Prostate gland (tissue), 2 donors: ENCODE results near the gene CABLES2. TPM values are rescaled to one million over a fixed set of nuclear protein-coding genes. Genes with fewer than 3 reads are reported as not detected.

ENCODE experiments used
- DNase-seq: peaks from one replicate; pipeline ENCODE4 v3.0.0-alpha.2; 2019; ENCODE audit warnings: low spot score
- H3K27ac ChIP-seq, 2 donors: fragments of 200-600 bp; sonication (generic); 2 replicates each; pipeline ENCODE4 v1.5.1; 2017 to 2019
- H3K27me3 ChIP-seq: fragments of 200-600 bp; sonication (generic); replicated peaks from 2 replicates; pipeline ENCODE4 v1.5.1; 2019; ENCODE audit not compliant: insufficient read depth
- H3K36me3 ChIP-seq, 2 donors: fragments of 200-600 bp; sonication (generic); 1 replicate in 1 of 2; 2 replicates in 1 of 2; pipeline versions ENCODE4 v1.5.1 to v1.8.1; 2017 to 2019
- H3K4me1 ChIP-seq: fragments of 200-600 bp; sonication (generic); replicated peaks from 2 replicates; pipeline ENCODE4 v1.5.1; 2019
- H3K4me3 ChIP-seq, 2 donors: fragments of 200-600 bp; sonication (generic); 2 replicates each; pipeline ENCODE4 v1.5.1; 2017 to 2019
- H3K9me3 ChIP-seq: fragments of 200-600 bp; sonication (generic); 2 replicates; pipeline ENCODE4 v1.5.1; 2017
- CTCF ChIP-seq, 4 experiments: fragments of 200-600 bp in 2 of 4; fragments of 450-650 bp in 2 of 4; sonication (generic) in 2 of 4; IDR thresholded peaks; 1 replicate in 3 of 4; 2 replicates in 1 of 4; pipeline ENCODE4 v1.5.1; 2016 to 2019; ENCODE audit warnings: antibody characterized with exemption in 4 of 4, mild to moderate bottlenecking in 2 of 4, moderate library complexity in 2 of 4
- POLR2A ChIP-seq: fragments of 450-650 bp; IDR thresholded peaks from one replicate; pipeline ENCODE4 v1.6.1; 2016; ENCODE audit warnings: antibody characterized with exemption, mild to moderate bottlenecking
- POLR2AphosphoS5 ChIP-seq: sonication (generic); formaldehyde crosslinking; IDR thresholded peaks from one replicate; pipeline ENCODE4 v1.6.1; 2017; ENCODE audit warnings: antibody characterized with exemption
- WGBS: methylation state at CpG from one replicate; pipeline ENCODE4 v1.1.5; 2018; 5-methylcytosine and 5-hydroxymethylcytosine counted together
- intact Hi-C: fragments of 100-400 bp; cut with DNase I; formaldehyde crosslinking; loops from one replicate; pipeline ENCODE4 v1.14.2; 2022
- total RNA-seq, 2 donors: library from RNA; depleted of rRNA; stranded (reverse); fragments of >200 nt; gene quantifications; one replicate each; pipeline ENCODE4 v1.1.0, GENCODE V29; 2016

The CABLES2 gene
- total RNA-seq, 2 donors from 2014 or later, result 4.1 to 31.3 TPM

GRCh38 chr20:62382306-62383198 is 24.5 kb downstream of the CABLES2 start:
- no peaks in the 10 kb centered on the region for H3K36me3 ChIP-seq
- H3K27me3 ChIP-seq, result no peaks in the 10 kb centered on the region
- H3K4me1 ChIP-seq, result peaks cover 10% of the 10 kb centered on the region
- H3K4me3 ChIP-seq, result no peak overlapping the region
- intact Hi-C loops, result loop anchor here (10.0 kb wide), 2 partner anchors 198 to 238 kb away; partner anchors contain the start of genes MTG2, PSMA7 and SS18L1
- no peak overlapping the region for H3K27ac ChIP-seq
- WGBS, result 33% methylated on average over 18 of the region's 18 CpGs
- no peaks in the 10 kb centered on the region for H3K9me3 ChIP-seq
- DNase-seq, result peak; percentile 81
- no peak for TF ChIP-seq POLR2A
- peak; percentile 64 for TF ChIP-seq POLR2AphosphoS5
- peak; percentile 77 to 95 (median 90) for TF ChIP-seq CTCF (IDR thresholded peaks at IDR 0.05)

GRCh38 chr20:62381842-62382241 is 25.2 kb downstream of the CABLES2 start:
- Histone ChIP-seq H3K4me1 (peaks cover 8% of the 10 kb centered on the region), H3K4me3 (no peak overlapping the region), H3K27ac (peak overlapping the region; percentile 60 to 73), H3K27me3 (no peaks in the 10 kb centered on the region), H3K36me3 (no peaks in the 10 kb centered on the region), H3K9me3 (no peaks in the 10 kb centered on the region)
- intact Hi-C loops, result loop anchor here (10.0 kb wide), 2 partner anchors 197 to 237 kb away; partner anchors contain the start of genes MTG2, PSMA7 and SS18L1
- 86% methylated on average over 6 of the region's 6 CpGs for WGBS
- TF ChIP-seq POLR2AphosphoS5 (no peak), POLR2A (no peak)
- no peak for DNase-seq

GRCh38 chr20:62381202-62381797 is 25.8 kb downstream of the CABLES2 start:
- Histone ChIP-seq H3K27me3 (no peaks in the 10 kb centered on the region), H3K4me3 (no peak overlapping the region), H3K36me3 (no peaks in the 10 kb centered on the region), H3K9me3 (no peaks in the 10 kb centered on the region), H3K4me1 (peaks cover 8% of the 10 kb centered on the region), H3K27ac (peak overlapping the region; percentile 60 to 73)
- peak; percentile 70 for DNase-seq
- intact Hi-C loops, result loop anchor here (10.0 kb wide), 2 partner anchors 196 to 236 kb away; partner anchors contain the start of genes MTG2, PSMA7 and SS18L1
- TF ChIP-seq POLR2A (peak; percentile 46), POLR2AphosphoS5 (peak; percentile 67), CTCF (IDR thresholded peaks at IDR 0.05) (no peak)
- WGBS, result 39% methylated on average over 14 of the region's 16 CpGs

DNA sequence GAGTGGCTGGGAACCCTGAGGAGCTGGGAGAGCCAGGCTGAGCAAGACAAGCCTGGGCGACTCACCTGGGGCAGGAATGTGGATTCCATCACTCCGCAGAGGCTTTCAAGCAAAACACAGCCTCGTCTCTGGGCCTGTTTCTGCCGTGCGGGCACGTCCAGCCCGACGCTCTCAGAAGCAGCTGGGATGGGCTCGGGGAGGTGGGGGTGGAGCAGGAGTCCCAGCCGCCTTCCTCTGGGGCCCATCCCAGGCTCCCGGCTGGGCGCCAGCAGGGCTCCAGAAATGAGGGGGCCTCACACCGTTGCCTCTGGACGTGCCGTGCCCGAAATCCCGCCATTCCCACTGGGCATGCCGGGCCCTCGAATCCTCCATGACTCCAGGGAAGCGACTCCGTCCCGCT is 28.9 kb downstream of the CABLES2 start:
- Histone ChIP-seq H3K9me3 (no peaks in the 10 kb centered on the region), H3K27ac (peak overlapping the region; percentile 66 to 77), H3K4me3 (no peak overlapping the region), H3K36me3 (no peaks in the 10 kb centered on the region), H3K4me1 (peaks cover 21% of the 10 kb centered on the region), H3K27me3 (no peaks in the 10 kb centered on the region)
- intact Hi-C loops, result no loop called here
- peak; percentile 76 for DNase-seq
- TF ChIP-seq CTCF (IDR thresholded peaks at IDR 0.05) (no peak), POLR2A (no peak), POLR2AphosphoS5 (peak; percentile 70)
- 55% methylated on average over 22 of the region's 22 CpGs for WGBS

- H3K27ac ChIP-seq, result peak overlapping the region; percentile 66 to 77
- WGBS, result 26% methylated on average over 15 of the region's 15 CpGs
- H3K4me1 ChIP-seq, result peaks cover 21% of the 10 kb centered on the region
- H3K27me3 ChIP-seq, result no peaks in the 10 kb centered on the region
- DNase-seq, result no peak
- no peaks in the 10 kb centered on the region for H3K36me3 ChIP-seq
- intact Hi-C loops, result loop anchor here (2.0 kb wide), 2 partner anchors 25 to 75 kb away; partner anchors contain the start of gene ADRM1
- no peaks in the 10 kb centered on the region for H3K9me3 ChIP-seq
- TF ChIP-seq POLR2A, result no peak
- TF ChIP-seq CTCF (IDR thresholded peaks at IDR 0.05), result no peak
- TF ChIP-seq POLR2AphosphoS5, result no peak
- no peak overlapping the region for H3K4me3 ChIP-seq
These were observed 29.4 kb downstream of the CABLES2 start for GRCh38 chr20:62377615-62378178.
